Osteoblast (primary cell): ENCODE measurements around the gene TRAPPC5. TPM values are rescaled to one million over a fixed set of nuclear protein-coding genes. Genes with fewer than 3 reads are reported as not detected.

Experiments
- DNase-seq: peaks from one replicate; pipeline ENCODE4 v3.0.0; 2011; ENCODE audit warnings: low spot score, mixed read lengths; ENCODE audit not compliant: insufficient read length; ENCODE audit errors: missing footprints
- H2AFZ ChIP-seq: 2 replicates; pipeline ENCODE4 v1.6.0; 2011; ENCODE audit warnings: mild to moderate bottlenecking, low read length
- H3K27ac ChIP-seq: 2 replicates; pipeline ENCODE4 v1.5.1; 2011; ENCODE audit warnings: mild to moderate bottlenecking, low read depth, low read length, moderate library complexity
- H3K27me3 ChIP-seq: 2 replicates; pipeline ENCODE4 v1.6.0; 2012; ENCODE audit warnings: mild to moderate bottlenecking, control low read depth, inconsistent platforms, low read length, moderate library complexity; ENCODE audit not compliant: insufficient read depth
- H3K36me3 ChIP-seq: 2 replicates; pipeline ENCODE4 v1.5.1; 2011; ENCODE audit warnings: mild to moderate bottlenecking, low read length, control low read depth, moderate library complexity; ENCODE audit not compliant: insufficient read depth
- H3K4me1 ChIP-seq: 2 replicates; pipeline ENCODE4 v1.5.1; 2011; ENCODE audit warnings: mild to moderate bottlenecking, low read length, control low read depth, moderate library complexity; ENCODE audit not compliant: insufficient read depth
- H3K4me2 ChIP-seq: 2 replicates; pipeline ENCODE4 v1.6.0; 2011; ENCODE audit warnings: mild to moderate bottlenecking, low read length; ENCODE audit not compliant: insufficient read depth
- H3K4me3 ChIP-seq: fragments of 200-600 bp; sonication (generic); 3 replicates; pipeline ENCODE4 v1.5.1; 2012; ENCODE audit warnings: mild to moderate bottlenecking, low read length, inconsistent platforms; ENCODE audit not compliant: insufficient read depth
- H3K79me2 ChIP-seq: 2 replicates; pipeline ENCODE4 v1.6.0; 2012; ENCODE audit warnings: mild to moderate bottlenecking, low read length, control low read depth, inconsistent platforms; ENCODE audit not compliant: insufficient read depth
- H3K9me3 ChIP-seq: 2 replicates; pipeline ENCODE4 v1.5.1; 2011; ENCODE audit warnings: low read depth, low read length, control low read depth
- H4K20me1 ChIP-seq: 2 replicates; pipeline ENCODE4 v1.6.0; 2012; ENCODE audit warnings: mild to moderate bottlenecking, low read length, control low read depth; ENCODE audit not compliant: insufficient read depth
- CTCF ChIP-seq: IDR thresholded peaks from 2 replicates; pipeline ENCODE4 v1.5.1; 2011; ENCODE audit warnings: mild to moderate bottlenecking, low read depth, low read length, moderate library complexity; ENCODE audit errors: extremely low read depth
- total RNA-seq: library from RNA; depleted of rRNA; stranded (reverse); fragments of >200 nt; gene quantifications from 2 replicates; pipeline ENCODE4 v1.2.3, GENCODE V29; 2012

TRAPPC5 gene
- total RNA-seq, 1 donor = 26.4 TPM

GRCh38 chr19:7703332-7703731 is 22.7 kb downstream of the TRAPPC5 start:
- peak; percentile 49 for DNase-seq
- no peaks in the 10 kb centered on the region for H3K36me3 ChIP-seq
- no peaks in the 10 kb centered on the region for H3K4me1 ChIP-seq
- no peaks in the 10 kb centered on the region for H4K20me1 ChIP-seq
- no peaks in the 10 kb centered on the region for H3K79me2 ChIP-seq
- H3K4me2 ChIP-seq = no peak overlapping the region
- H3K27me3 ChIP-seq = no peaks in the 10 kb centered on the region
- H3K27ac ChIP-seq = no peak overlapping the region
- H3K9me3 ChIP-seq = no peaks in the 10 kb centered on the region
- no peak overlapping the region for H2AFZ ChIP-seq
- TF ChIP-seq CTCF = no peak
- H3K4me3 ChIP-seq = no peak overlapping the region

- no peak overlapping the region for H3K4me3 ChIP-seq
- DNase-seq = no peak
- no peak overlapping the region for H3K4me2 ChIP-seq
- H2AFZ ChIP-seq = no peak overlapping the region
- H3K27me3 ChIP-seq = no peaks in the 10 kb centered on the region
- H3K9me3 ChIP-seq = no peaks in the 10 kb centered on the region
- H3K4me1 ChIP-seq = no peaks in the 10 kb centered on the region
- H4K20me1 ChIP-seq = no peaks in the 10 kb centered on the region
- no peak overlapping the region for H3K27ac ChIP-seq
- H3K36me3 ChIP-seq = no peaks in the 10 kb centered on the region
- no peak for TF ChIP-seq CTCF
- no peaks in the 10 kb centered on the region for H3K79me2 ChIP-seq
These were observed 23.8 kb downstream of the TRAPPC5 start for GRCh38 chr19:7704280-7705060.

GRCh38 chr19:7705387-7706187 is 25.0 kb downstream of the TRAPPC5 start:
- H3K27ac ChIP-seq = no peak overlapping the region
- H3K27me3 ChIP-seq = no peaks in the 10 kb centered on the region
- H2AFZ ChIP-seq = no peak overlapping the region
- no peak overlapping the region for H3K4me3 ChIP-seq
- no peaks in the 10 kb centered on the region for H3K79me2 ChIP-seq
- H3K36me3 ChIP-seq = no peaks in the 10 kb centered on the region
- H3K9me3 ChIP-seq = no peaks in the 10 kb centered on the region
- peak; percentile 46 for DNase-seq
- no peaks in the 10 kb centered on the region for H3K4me1 ChIP-seq
- TF ChIP-seq CTCF = no peak
- no peaks in the 10 kb centered on the region for H4K20me1 ChIP-seq
- no peak overlapping the region for H3K4me2 ChIP-seq
